ENCODE measurements around the gene BSDC1. TPM values are rescaled to one million over a fixed set of nuclear protein-coding genes. Genes with fewer than 3 reads are reported as not detected.

Gene BSDC1
- total and polyA plus RNA-seq, 2 of the 13 experiments (the other 11 are each of a cell fraction or from before 2014, with no cell fraction given): 40.3 to 64.2 TPM

DNA sequence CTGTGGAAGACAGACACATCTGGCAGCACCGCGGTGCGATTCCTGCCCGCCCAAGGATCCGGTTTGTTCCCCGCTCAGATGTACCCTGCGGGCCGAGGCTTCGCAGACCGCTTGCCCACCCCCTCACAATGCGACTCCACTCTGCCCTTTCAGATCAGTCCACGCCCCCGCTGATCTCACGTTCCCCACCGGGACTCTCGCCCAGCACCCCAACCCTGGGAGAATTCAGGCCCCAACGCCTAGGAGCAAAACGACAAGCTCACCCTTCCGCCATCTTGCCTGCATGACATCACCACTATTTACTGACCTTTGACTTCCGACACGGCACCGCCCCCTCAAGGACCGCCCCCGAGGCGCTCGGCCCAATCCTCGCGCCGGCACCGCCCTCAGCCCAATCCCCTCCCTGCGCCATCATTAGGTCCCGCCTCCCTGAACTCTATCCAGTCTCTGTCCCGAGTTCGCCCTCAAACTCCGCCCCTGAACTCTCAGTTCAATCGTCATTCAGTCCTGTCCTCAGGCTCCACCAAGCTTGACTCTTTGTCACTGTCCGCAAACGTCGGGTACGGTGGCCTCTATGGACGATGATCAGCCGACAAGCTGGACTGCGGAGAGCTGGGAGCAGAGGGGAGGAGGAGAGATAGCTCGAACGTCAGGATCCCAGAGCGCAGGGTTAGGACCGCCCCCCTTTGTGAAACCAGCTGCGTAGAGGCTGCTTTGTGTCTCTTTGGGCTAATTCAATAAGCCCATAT is at the start of gene BSDC1 (continued):
- TF ChIP-seq KDM2A (CRISPR knock-in tag; IDR thresholded peaks at IDR 0.05; ENCODE audit: borderline replicate concordance, low read depth): peak; percentile 83
- TF ChIP-seq ZFYVE20 (CRISPR knock-in tag; IDR thresholded peaks at IDR 0.05; ENCODE audit: borderline replicate concordance, low read depth): no peak
- no peak for TF ChIP-seq ARNT (IDR thresholded peaks at IDR 0.05)
- TF ChIP-seq CCDC6 (CRISPR knock-in tag; IDR thresholded peaks at IDR 0.05): peak; percentile 79; the same call in 1 of the 2 replicates
- TF ChIP-seq SIN3A (IDR thresholded peaks at IDR 0.05; ENCODE audit: borderline replicate concordance, low read depth, low read length): peak; percentile 72; the same call in 1 of the 2 replicates
- peak; percentile 84 for TF ChIP-seq GABPB1 (CRISPR knock-in tag; IDR thresholded peaks at IDR 0.05)
- TF ChIP-seq, protein P1, sequence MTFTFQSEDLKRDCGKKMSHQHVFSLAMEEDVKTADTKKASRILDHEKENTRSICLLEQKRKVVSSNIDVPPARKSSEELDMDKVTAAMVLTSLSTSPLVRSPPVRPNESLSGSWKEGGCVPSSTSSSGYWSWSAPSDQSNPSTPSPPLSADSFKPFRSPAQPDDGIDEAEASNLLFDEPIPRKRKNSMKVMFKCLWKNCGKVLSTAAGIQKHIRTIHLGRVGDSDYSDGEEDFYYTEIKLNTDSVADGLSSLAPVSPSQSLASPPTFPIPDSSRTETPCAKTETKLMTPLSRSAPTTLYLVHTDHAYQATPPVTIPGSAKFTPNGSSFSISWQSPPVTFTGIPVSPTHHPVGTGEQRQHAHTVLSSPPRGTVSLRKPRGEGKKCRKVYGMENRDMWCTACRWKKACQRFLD (CRISPR knock-in tag; IDR thresholded peaks at IDR 0.05; ENCODE audit: borderline replicate concordance): no peak
- TF ChIP-seq KDM5B (CRISPR knock-in tag; IDR thresholded peaks at IDR 0.05; ENCODE audit: borderline replicate concordance): peak; percentile 69; the same call in 1 of the 2 replicates
- TF ChIP-seq, protein P2, sequence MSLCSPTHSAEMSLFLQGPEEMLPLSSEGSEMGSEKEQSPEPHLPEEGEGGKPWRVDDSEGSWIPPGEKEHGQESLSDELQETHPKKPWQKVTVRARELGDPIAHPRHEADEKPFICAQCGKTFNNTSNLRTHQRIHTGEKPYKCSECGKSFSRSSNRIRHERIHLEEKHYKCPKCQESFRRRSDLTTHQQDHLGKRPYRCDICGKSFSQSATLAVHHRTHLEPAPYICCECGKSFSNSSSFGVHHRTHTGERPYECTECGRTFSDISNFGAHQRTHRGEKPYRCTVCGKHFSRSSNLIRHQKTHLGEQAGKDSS (CRISPR knock-in tag; IDR thresholded peaks at IDR 0.05; ENCODE audit: borderline replicate concordance, low read depth): peak; percentile 73; the same call in 1 of the 2 replicates
- TF ChIP-seq, protein P3, sequence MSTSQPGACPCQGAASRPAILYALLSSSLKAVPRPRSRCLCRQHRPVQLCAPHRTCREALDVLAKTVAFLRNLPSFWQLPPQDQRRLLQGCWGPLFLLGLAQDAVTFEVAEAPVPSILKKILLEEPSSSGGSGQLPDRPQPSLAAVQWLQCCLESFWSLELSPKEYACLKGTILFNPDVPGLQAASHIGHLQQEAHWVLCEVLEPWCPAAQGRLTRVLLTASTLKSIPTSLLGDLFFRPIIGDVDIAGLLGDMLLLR (CRISPR knock-in tag; IDR thresholded peaks at IDR 0.05): peak; percentile 58; the same call in 1 of the 2 replicates
- no peak for TF ChIP-seq ZNF562 (CRISPR knock-in tag; IDR thresholded peaks at IDR 0.05; ENCODE audit: borderline replicate concordance)
- TF ChIP-seq KAT2B (IDR thresholded peaks at IDR 0.05; ENCODE audit: borderline replicate concordance, low read depth, low read length): no peak
- peak; percentile 55; the same call in 1 of the 2 replicates for TF ChIP-seq PHF21A (CRISPR knock-in tag; IDR thresholded peaks at IDR 0.05)
- no peak for TF ChIP-seq HNRNPK (IDR thresholded peaks at IDR 0.05; ENCODE audit: low read depth, low read length, poor library complexity, severe bottlenecking)
- TF ChIP-seq FIP1L1 (IDR thresholded peaks at IDR 0.05; ENCODE audit: borderline replicate concordance, insufficient read depth, low read depth, low read length): no peak
- TF ChIP-seq, protein P4, sequence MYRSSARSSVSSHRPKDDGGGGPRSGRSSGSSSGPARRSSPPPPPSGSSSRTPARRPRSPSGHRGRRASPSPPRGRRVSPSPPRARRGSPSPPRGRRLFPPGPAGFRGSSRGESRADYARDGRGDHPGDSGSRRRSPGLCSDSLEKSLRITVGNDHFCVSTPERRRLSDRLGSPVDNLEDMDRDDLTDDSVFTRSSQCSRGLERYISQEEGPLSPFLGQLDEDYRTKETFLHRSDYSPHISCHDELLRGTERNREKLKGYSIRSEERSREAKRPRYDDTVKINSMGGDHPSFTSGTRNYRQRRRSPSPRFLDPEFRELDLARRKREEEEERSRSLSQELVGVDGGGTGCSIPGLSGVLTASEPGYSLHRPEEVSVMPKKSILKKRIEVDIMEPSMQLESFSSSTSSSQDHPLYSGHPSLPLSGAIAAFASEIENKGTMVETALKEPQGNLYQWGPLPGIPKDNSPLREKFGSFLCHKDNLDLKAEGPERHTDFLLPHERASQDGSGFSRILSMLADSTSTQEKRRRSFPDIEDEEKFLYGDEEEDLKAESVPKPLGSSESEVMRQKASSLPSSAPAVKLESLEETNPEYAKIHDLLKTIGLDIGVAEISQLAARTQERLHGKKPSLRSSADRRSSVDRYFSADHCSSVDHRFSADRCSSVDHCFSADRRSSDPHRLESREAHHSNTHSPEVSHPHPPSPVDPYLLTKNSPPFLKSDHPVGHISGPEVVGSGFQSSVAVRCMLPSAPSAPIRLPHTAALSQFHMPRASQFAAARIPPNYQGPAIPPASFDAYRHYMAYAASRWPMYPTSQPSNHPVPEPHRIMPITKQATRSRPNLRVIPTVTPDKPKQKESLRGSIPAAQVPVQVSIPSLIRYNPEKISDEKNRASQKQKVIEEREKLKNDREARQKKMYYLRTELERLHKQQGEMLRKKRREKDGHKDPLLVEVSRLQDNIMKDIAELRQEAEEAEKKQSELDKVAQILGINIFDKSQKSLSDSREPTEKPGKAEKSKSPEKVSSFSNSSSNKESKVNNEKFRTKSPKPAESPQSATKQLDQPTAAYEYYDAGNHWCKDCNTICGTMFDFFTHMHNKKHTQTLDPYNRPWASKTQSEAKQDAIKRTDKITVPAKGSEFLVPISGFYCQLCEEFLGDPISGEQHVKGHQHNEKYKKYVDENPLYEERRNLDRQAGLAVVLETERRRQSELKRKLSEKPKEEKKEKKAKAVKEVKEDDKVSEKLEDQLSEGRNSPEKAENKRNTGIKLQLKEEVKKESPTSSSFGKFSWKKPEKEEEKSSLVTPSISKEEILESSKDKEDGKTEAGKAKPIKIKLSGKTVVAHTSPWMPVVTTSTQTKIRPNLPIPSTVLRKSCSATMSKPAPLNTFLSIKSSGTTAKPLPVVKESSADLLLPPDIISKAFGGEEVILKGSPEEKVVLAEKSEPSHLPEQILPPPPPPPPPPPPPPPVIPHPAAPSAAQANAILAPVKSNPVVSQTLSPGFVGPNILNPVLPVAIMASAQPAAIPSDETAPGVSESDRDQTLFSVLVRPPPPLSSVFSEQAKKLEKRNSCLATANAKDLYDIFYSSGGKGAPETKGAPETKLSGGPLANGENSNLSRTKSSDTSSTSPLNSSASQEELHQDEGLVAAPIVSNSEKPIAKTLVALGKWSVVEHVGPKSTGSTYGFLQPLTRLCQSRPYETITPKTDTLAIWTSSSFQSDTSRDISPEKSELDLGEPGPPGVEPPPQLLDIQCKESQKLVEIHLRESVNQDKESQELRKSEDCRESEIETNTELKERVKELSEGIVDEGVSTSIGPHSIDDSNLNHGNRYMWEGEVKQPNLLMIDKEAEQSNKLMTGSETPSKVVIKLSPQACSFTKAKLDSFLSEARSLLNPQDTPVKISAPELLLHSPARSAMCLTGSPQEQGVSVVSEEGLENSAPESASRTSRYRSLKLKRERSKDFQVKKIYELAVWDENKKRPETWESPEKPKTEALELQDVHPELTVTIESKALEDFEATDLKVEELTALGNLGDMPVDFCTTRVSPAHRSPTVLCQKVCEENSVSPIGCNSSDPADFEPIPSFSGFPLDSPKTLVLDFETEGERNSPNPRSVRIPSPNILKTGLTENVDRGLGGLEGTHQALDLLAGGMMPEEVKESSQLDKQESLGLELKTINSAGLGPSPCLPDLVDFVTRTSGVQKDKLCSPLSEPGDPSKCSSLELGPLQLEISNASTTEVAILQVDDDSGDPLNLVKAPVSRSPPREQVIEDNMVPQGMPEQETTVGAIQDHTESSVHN (CRISPR knock-in tag; IDR thresholded peaks at IDR 0.05): peak; percentile 55; the same call in 1 of the 2 replicates
- TF ChIP-seq ATF7 (IDR thresholded peaks at IDR 0.05): peak; percentile 97
- TF ChIP-seq ATF7 (CRISPR knock-in tag; IDR thresholded peaks at IDR 0.05): peak; percentile 100

Data from HepG2 (cell line).